ENCODE results near the gene LRRC66. TPM values are rescaled to one million over a fixed set of nuclear protein-coding genes. Genes with fewer than 3 reads are reported as not detected.

LRRC66 gene
- 0.05 to 0.18 TPM (median 0.10 TPM) in 5 replicates for total RNA-seq (2022; extraction: Qiagen RNA extraction)

GRCh38 chr4:52019936-52020657 is at the start of gene LRRC66:
Gene LRRC66, minus strand, starts transcription at chr4:52020363. Its CDS starts 2,750 bp downstream, at chr4:52017613.

GRCh38 chr4:52051213-52051614 is 31.1 kb upstream of the LRRC66 start, which contains the start of gene SPATA18:
Gene SPATA18, plus strand, starts transcription at chr4:52051304. Its CDS starts 401 bp downstream, at chr4:52051705.

GRCh38 chr4:52038103-52038912 is 18.1 kb upstream of the LRRC66 start, which contains the start of gene SGCB:
Gene SGCB, minus strand, starts transcription at chr4:52038299. Its CDS starts 40 bp downstream, at chr4:52038259.

Other genes starting within 250 kb of the LRRC66 start
- 10.5 to 22.4 TPM (median 18.2 TPM) in 5 replicates for gene DCUN1D4, start 177.2 kb downstream of the LRRC66 start, total RNA-seq (2022; extraction: Qiagen RNA extraction)
- gene SGCB, start 17.9 kb upstream of the LRRC66 start, total RNA-seq (2022; extraction: Qiagen RNA extraction): 17.5 to 21.1 TPM (median 20.3 TPM) in 5 replicates
- gene SPATA18, start 30.9 kb upstream of the LRRC66 start, total RNA-seq (2022; extraction: Qiagen RNA extraction): 3.4 to 5.1 TPM (median 4.6 TPM) in 5 replicates

All from A549 treated with dexamethasone at 1 μM for 4 hours (cell line).